HG03460 (cell line): Measurements from ENCODE around the gene ANP32E.

Source experiments
- ATAC-seq: cut with Tn5 transposase; IDR thresholded peaks from one replicate; pipeline ENCODE4 v1.9.1; 2021; ENCODE audit not compliant: unreplicated experiment

Gene ANP32E

GRCh38 chr1:150171801-150172200 lies 64.1 kb downstream of the ANP32E start:
- ATAC-seq = no peak

DNA sequence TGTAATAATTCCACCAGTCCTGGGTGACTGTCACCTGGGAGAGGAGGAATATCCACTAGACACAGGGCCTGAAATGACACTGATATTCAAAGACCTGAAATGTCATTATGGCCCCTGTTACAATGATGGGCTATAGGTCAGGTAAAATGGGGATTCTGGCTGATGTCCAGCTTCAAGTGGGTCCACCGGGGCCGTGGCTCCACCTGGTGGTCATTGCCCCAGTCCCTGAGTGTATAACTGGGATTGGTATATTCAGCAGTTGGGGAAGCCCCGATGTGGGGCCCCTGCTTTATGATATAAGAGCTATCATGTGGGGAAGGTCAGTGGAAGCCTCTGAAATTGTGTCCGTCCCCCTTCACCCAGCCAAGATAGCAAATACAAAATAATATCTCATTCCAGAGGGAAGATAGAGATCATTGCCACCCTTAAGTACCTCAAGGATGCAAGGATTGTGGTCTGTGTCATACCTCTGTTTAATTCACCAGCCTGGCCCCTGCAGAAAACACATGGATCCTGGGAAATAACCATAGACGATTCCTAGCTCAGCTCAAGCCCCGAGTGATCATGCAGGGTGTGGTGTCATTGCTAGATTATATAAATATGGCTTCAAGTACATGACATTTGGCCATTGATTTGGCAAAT lies 66.8 kb downstream of the ANP32E start:
- ATAC-seq = no peak
